Karpas-422 (cell line): ENCODE results near the gene ZNF592. TPM values are rescaled to one million over a fixed set of nuclear protein-coding genes. Genes with fewer than 3 reads are reported as not detected.

Experiments
- DNase-seq: peaks from one replicate; pipeline ENCODE4 v3.0.0-alpha.2; 2015
- H2AFZ ChIP-seq: fragments of 200-600 bp; sonication (generic); 2 replicates; pipeline ENCODE4 v1.6.1; 2014; ENCODE audit warnings: antibody characterized with exemption, low read length, mixed read lengths
- H3K27ac ChIP-seq: fragments of 200-600 bp; sonication (generic); 2 replicates; pipeline ENCODE4 v1.5.1; 2014; ENCODE audit warnings: mild to moderate bottlenecking, low read length, moderate library complexity
- H3K27me3 ChIP-seq: fragments of 200-600 bp; sonication (generic); 2 replicates; pipeline ENCODE4 v1.6.1; 2014; ENCODE audit warnings: low read length, mixed read lengths
- H3K36me3 ChIP-seq: fragments of 200-600 bp; sonication (generic); 2 replicates; pipeline ENCODE4 v1.6.1; 2014; ENCODE audit warnings: low read length, mixed read lengths; ENCODE audit not compliant: insufficient read depth
- H3K4me1 ChIP-seq: fragments of 200-600 bp; sonication (generic); 2 replicates; pipeline ENCODE4 v1.6.1; 2014; ENCODE audit warnings: mild to moderate bottlenecking, low read length, mixed read lengths
- H3K4me2 ChIP-seq: fragments of 200-600 bp; sonication (generic); 2 replicates; pipeline ENCODE4 v1.6.1; 2014; ENCODE audit warnings: low read length, low read depth, mild to moderate bottlenecking; ENCODE audit not compliant: poor library complexity, severe bottlenecking
- H3K4me3 ChIP-seq: fragments of 200-600 bp; sonication (generic); 2 replicates; pipeline ENCODE4 v1.5.1; 2014; ENCODE audit warnings: mild to moderate bottlenecking, antibody characterized with exemption, low read length, mixed read lengths
- H3K79me2 ChIP-seq: fragments of 200-600 bp; sonication (generic); 2 replicates; pipeline ENCODE4 v1.6.1; 2014; ENCODE audit warnings: mild to moderate bottlenecking, low read length, mixed read lengths
- H3K9ac ChIP-seq: fragments of 200-600 bp; sonication (generic); 2 replicates; pipeline ENCODE4 v1.6.0; 2014; ENCODE audit warnings: low read length
- H3K9me2 ChIP-seq: fragments of 200-600 bp; sonication (generic), shearing (Covaris generic); replicated peaks from 2 replicates; pipeline ENCODE4 v1.6.0; 2014; ENCODE audit warnings: mild to moderate bottlenecking, low read length, moderate library complexity; ENCODE audit not compliant: insufficient read depth
- H3K9me3 ChIP-seq: fragments of 300-700, 200-600 bp; sonication (generic); 2 replicates; pipeline ENCODE4 v1.6.1; 2014; ENCODE audit warnings: low read length, mixed read lengths
- H4K20me1 ChIP-seq: fragments of 200-600 bp; sonication (generic); 2 replicates; pipeline ENCODE4 v1.6.1; 2014; ENCODE audit warnings: mild to moderate bottlenecking, antibody characterized with exemption, low read length, low read depth; ENCODE audit not compliant: insufficient read depth
- total RNA-seq: library from RNA; depleted of rRNA; stranded (reverse); fragments of >200 nt; shearing (Covaris generic); gene quantifications from 2 replicates; pipeline ENCODE4 v1.2.3, GENCODE V29; 2014; ENCODE audit warnings: low replicate concordance

The ZNF592 gene
- total RNA-seq, 1 experiment from 2014 or later: 15.5 TPM

DNA sequence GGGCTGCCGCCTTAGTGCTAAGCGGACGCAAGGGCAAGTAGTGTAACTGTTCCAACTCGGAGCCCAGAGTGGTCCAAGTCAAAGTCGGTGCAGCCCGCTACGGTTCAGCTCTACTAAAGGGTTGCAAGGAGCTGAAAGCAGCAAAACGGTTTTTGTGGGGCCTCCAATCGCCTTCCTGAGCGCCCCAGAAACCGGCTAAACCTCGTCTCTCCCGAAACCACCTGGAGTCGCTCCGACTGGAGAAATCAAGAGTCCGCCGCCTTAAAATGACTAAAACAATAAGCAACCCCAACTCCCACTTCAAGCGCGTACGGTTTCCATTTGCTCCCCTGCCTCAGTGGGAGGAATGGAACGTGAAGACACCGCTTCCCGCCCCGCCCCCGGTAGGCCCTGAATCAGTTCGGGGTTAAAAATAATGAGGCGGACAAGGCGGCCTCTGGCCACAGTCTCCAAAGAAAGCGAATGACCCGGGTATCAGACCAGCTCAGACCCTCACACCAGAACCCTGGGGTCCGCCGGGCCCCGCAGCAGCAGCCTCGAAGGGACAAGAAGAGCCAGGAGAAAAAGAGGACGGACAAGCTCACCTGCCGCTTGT is 32.9 kb upstream of the ZNF592 start:
- no peaks in the 10 kb centered on the region; the same call in 1 of the 2 replicates for H4K20me1 ChIP-seq
- peaks cover 25% of the 10 kb centered on the region for H3K4me1 ChIP-seq
- no peaks in the 10 kb centered on the region for H3K36me3 ChIP-seq
- H3K9me2 ChIP-seq: no peaks in the 10 kb centered on the region
- peak overlapping the region; percentile 89 for H3K4me3 ChIP-seq
- peak overlapping the region; percentile 86 for H3K4me2 ChIP-seq
- H3K27me3 ChIP-seq: no peaks in the 10 kb centered on the region
- peak overlapping the region; percentile 78 for H2AFZ ChIP-seq
- H3K9ac ChIP-seq: peak overlapping the region; percentile 92
- no peaks in the 10 kb centered on the region for H3K9me3 ChIP-seq
- peak overlapping the region; percentile 53 for H3K27ac ChIP-seq
- peaks cover 53% of the 10 kb centered on the region for H3K79me2 ChIP-seq
- DNase-seq: peak; percentile 71

- H3K4me3 ChIP-seq: peak within 1 kb of the TSS; percentile 89
- H3K4me1 ChIP-seq: peaks cover 25% of the 10 kb centered on the region
- H3K9ac ChIP-seq: peak within 1 kb of the TSS; percentile 92
- peak within 1 kb of the TSS; percentile 86 for H3K4me2 ChIP-seq
- H3K27ac ChIP-seq: peak within 1 kb of the TSS; percentile 53
- peak within 1 kb of the TSS; percentile 78 for H2AFZ ChIP-seq
- H4K20me1 ChIP-seq: no peaks in the 10 kb centered on the region; the same call in 1 of the 2 replicates
- no peaks in the 10 kb centered on the region for H3K9me2 ChIP-seq
- H3K27me3 ChIP-seq: no peaks in the 10 kb centered on the region
- peaks cover 46% of the 10 kb centered on the region for H3K79me2 ChIP-seq
- no peaks in the 10 kb centered on the region for H3K9me3 ChIP-seq
- DNase-seq: peak; percentile 97
- no peaks in the 10 kb centered on the region for H3K36me3 ChIP-seq
Measured at GRCh38 chr15:84716036-84716732, 32.2 kb upstream of the ZNF592 start, which contains the start of gene SEC11A. SEC11A (minus strand) TSS chr15:84716139; CDS start chr15:84716075, 64 bp downstream.

- Histone ChIP-seq H3K27me3 (no peaks in the 10 kb centered on the region), H3K4me3 (no peak overlapping the region), H4K20me1 (no peaks in the 10 kb centered on the region), H2AFZ (no peak overlapping the region), H3K9me2 (no peaks in the 10 kb centered on the region), H3K9ac (no peak overlapping the region), H3K36me3 (no peaks in the 10 kb centered on the region), H3K9me3 (no peaks in the 10 kb centered on the region), H3K27ac (no peak overlapping the region), H3K4me2 (no peak overlapping the region), H3K4me1 (peaks cover 8% of the 10 kb centered on the region), H3K79me2 (no peaks in the 10 kb centered on the region)
- DNase-seq: no peak
Measured at GRCh38 chr15:84721371-84721770, 27.0 kb upstream of the ZNF592 start.

DNA sequence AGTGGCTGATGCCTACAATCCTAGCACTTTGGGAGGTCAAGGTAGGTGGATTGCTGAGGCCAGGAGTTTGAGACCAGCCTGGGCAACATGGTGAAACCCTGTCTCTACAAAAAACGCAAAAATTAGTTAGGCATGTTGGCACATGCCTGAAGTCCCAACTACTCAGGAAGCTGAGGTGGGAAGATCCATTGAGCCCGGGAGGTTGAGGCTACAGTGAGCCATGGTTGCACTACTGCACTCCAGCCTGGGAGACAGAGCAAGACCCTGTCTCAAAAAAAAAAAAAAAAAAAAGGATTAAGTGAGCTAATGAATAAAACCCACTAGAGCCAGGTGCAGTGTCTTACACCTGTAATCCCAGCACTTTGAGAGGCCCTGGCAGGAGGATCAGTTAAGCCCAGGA is 25.8 kb upstream of the ZNF592 start:
- no peaks in the 10 kb centered on the region for H3K4me1 ChIP-seq
- H2AFZ ChIP-seq: no peak overlapping the region
- H3K9me2 ChIP-seq: no peaks in the 10 kb centered on the region
- H3K36me3 ChIP-seq: no peaks in the 10 kb centered on the region
- H3K4me2 ChIP-seq: no peak overlapping the region
- H3K9ac ChIP-seq: no peak overlapping the region
- no peaks in the 10 kb centered on the region for H3K9me3 ChIP-seq
- no peaks in the 10 kb centered on the region for H3K79me2 ChIP-seq
- H3K27me3 ChIP-seq: no peaks in the 10 kb centered on the region
- H3K4me3 ChIP-seq: no peak overlapping the region
- no peak overlapping the region for H3K27ac ChIP-seq
- no peak for DNase-seq
- no peaks in the 10 kb centered on the region for H4K20me1 ChIP-seq

- H3K4me2 ChIP-seq: no peak overlapping the region
Measured at GRCh38 chr15:84725001-84725491, 23.3 kb upstream of the ZNF592 start.

GRCh38 chr15:84727429-84727828 is 21.0 kb upstream of the ZNF592 start:
- Histone ChIP-seq H3K36me3 (no peaks in the 10 kb centered on the region), H3K4me3 (no peak overlapping the region), H3K4me2 (no peak overlapping the region), H2AFZ (no peak overlapping the region), H3K27me3 (no peaks in the 10 kb centered on the region), H3K4me1 (no peaks in the 10 kb centered on the region), H3K27ac (no peak overlapping the region), H3K9me3 (no peaks in the 10 kb centered on the region), H3K9me2 (no peaks in the 10 kb centered on the region), H3K9ac (no peak overlapping the region), H3K79me2 (no peaks in the 10 kb centered on the region), H4K20me1 (no peaks in the 10 kb centered on the region)
- DNase-seq: no peak

More at GRCh38 chr15:84725001-84725491, 23.3 kb upstream of the ZNF592 start:
- no peaks in the 10 kb centered on the region for H3K36me3 ChIP-seq
- no peaks in the 10 kb centered on the region for H3K9me3 ChIP-seq
- no peaks in the 10 kb centered on the region for H3K27me3 ChIP-seq
- H3K27ac ChIP-seq: no peak overlapping the region
- DNase-seq: no peak
- H3K79me2 ChIP-seq: no peaks in the 10 kb centered on the region
- no peaks in the 10 kb centered on the region for H3K4me1 ChIP-seq
- H3K4me3 ChIP-seq: no peak overlapping the region
- no peaks in the 10 kb centered on the region for H3K9me2 ChIP-seq
- no peaks in the 10 kb centered on the region for H4K20me1 ChIP-seq
- no peak overlapping the region for H2AFZ ChIP-seq
- H3K9ac ChIP-seq: no peak overlapping the region

- Histone ChIP-seq H4K20me1 (no peaks in the 10 kb centered on the region), H3K36me3 (no peaks in the 10 kb centered on the region), H3K79me2 (no peaks in the 10 kb centered on the region), H2AFZ (no peak overlapping the region), H3K9me2 (no peaks in the 10 kb centered on the region), H3K9me3 (no peaks in the 10 kb centered on the region), H3K27ac (no peak overlapping the region), H3K9ac (no peak overlapping the region), H3K4me2 (no peak overlapping the region), H3K4me3 (no peak overlapping the region), H3K27me3 (no peaks in the 10 kb centered on the region), H3K4me1 (peaks cover 18% of the 10 kb centered on the region)
- no peak for DNase-seq
Measured at GRCh38 chr15:84731774-84732173, 16.6 kb upstream of the ZNF592 start.

- H3K27me3 ChIP-seq: no peaks in the 10 kb centered on the region
- peaks cover 18% of the 10 kb centered on the region for H3K4me1 ChIP-seq
- peak overlapping the region; percentile 91 for H2AFZ ChIP-seq
- H3K9me2 ChIP-seq: no peaks in the 10 kb centered on the region
- no peaks in the 10 kb centered on the region for H4K20me1 ChIP-seq
- H3K9ac ChIP-seq: peak overlapping the region; percentile 58
- no peaks in the 10 kb centered on the region for H3K9me3 ChIP-seq
- H3K27ac ChIP-seq: peak overlapping the region; percentile 46
- H3K79me2 ChIP-seq: no peaks in the 10 kb centered on the region
- no peaks in the 10 kb centered on the region for H3K36me3 ChIP-seq
- H3K4me2 ChIP-seq: peak overlapping the region; percentile 68
- peak overlapping the region; percentile 44 for H3K4me3 ChIP-seq
- DNase-seq: peak; percentile 89
Measured at GRCh38 chr15:84734794-84735479, 13.5 kb upstream of the ZNF592 start.
